GM12874 (cell line): ENCODE results near the gene ATP13A3.

ENCODE experiments used
- CTCF ChIP-seq: IDR thresholded peaks from 2 replicates; pipeline ENCODE4 v1.5.1; 2011; ENCODE audit warnings: low read depth, mild to moderate bottlenecking, control low read depth, low read length, moderate library complexity; ENCODE audit not compliant: insufficient read depth

ATP13A3 gene

GRCh38 chr3:194380326-194380725 lies 106.5 kb downstream of the ATP13A3 start:
- TF ChIP-seq CTCF: no peak

- no peak for TF ChIP-seq CTCF
Observed at GRCh38 chr3:194379651-194380050, 107.2 kb downstream of the ATP13A3 start.

- no peak for TF ChIP-seq CTCF
Observed at GRCh38 chr3:194379231-194379630, 107.6 kb downstream of the ATP13A3 start.

GRCh38 chr3:194377708-194378107 lies 109.1 kb downstream of the ATP13A3 start:
- no peak for TF ChIP-seq CTCF

GRCh38 chr3:194376241-194376560 lies 110.6 kb downstream of the ATP13A3 start:
- TF ChIP-seq CTCF: no peak

GRCh38 chr3:194375473-194376240 lies 111.1 kb downstream of the ATP13A3 start:
- TF ChIP-seq CTCF: no peak

GRCh38 chr3:194374935-194375334 lies 111.9 kb downstream of the ATP13A3 start:
- TF ChIP-seq CTCF: no peak

- TF ChIP-seq CTCF: no peak
Observed at GRCh38 chr3:194373899-194374298, 112.9 kb downstream of the ATP13A3 start.
